Measurements from ENCODE around the gene OR13A1. TPM values are rescaled to one million over a fixed set of nuclear protein-coding genes. Genes with fewer than 3 reads are reported as not detected.
"Not testable (repeated sequence)": the region's sequence is repeated elsewhere in the genome, so short reads cannot be mapped to it uniquely, and the experiment has no call there.

The OR13A1 gene
- total and polyA plus RNA-seq, 8 donors, result 0.40 TPM; not detected in 7

GRCh38 chr10:45353186-45353585 lies 37.8 kb upstream of the OR13A1 start:
- Histone ChIP-seq H3K36me3 (no peaks in the 10 kb centered on the region), H3K4me3 (no peak overlapping the region), H3K9me3 (peaks cover 2 to 8% (median 3%) of the 10 kb centered on the region in 4 donors), H3K27ac (no peak overlapping the region), H3K27me3 (no peaks in the 10 kb centered on the region), H3K4me1 (no peaks in the 10 kb centered on the region)
- WGBS, 5 donors, result 77 to 83% (median 79%) methylated on average over 1 of the region's 1 CpG
- intact Hi-C loops (cut with DNase I; ENCODE audit: low total_unique reads), result no loop called here
- TF ChIP-seq POLR2AphosphoS5 (IDR thresholded peaks at IDR 0.05) (no peak), EP300 (IDR thresholded peaks at IDR 0.05) (no peak), CTCF (IDR thresholded peaks at IDR 0.05) (no peak), POLR2A (IDR thresholded peaks at IDR 0.05) (no peak)
- no peak for DNase-seq

- H3K27ac ChIP-seq; H3K4me3 ChIP-seq; intact Hi-C loops (cut with DNase I; ENCODE audit: low total_unique reads); H3K36me3 ChIP-seq; DNase-seq; H3K4me1 ChIP-seq; H3K27me3 ChIP-seq: not testable (repeated sequence)
- H3K9me3 ChIP-seq, result peaks cover 3 to 30% (median 18%) of the 10 kb centered on the region in 4 donors
- WGBS, 5 donors, result 86 to 96% (median 92%) methylated on average over 19 to 31 of the region's 31 CpGs
Observed at GRCh38 chr10:45348196-45348765, 32.9 kb upstream of the OR13A1 start.

- H3K27ac ChIP-seq; DNase-seq; H3K4me3 ChIP-seq; H3K27me3 ChIP-seq; H3K36me3 ChIP-seq; H3K4me1 ChIP-seq; intact Hi-C loops (cut with DNase I; ENCODE audit: low total_unique reads): not testable (repeated sequence)
- 90 to 97% (median 94%) methylated on average over 8 to 20 of the region's 20 CpGs for WGBS, 5 donors
- H3K9me3 ChIP-seq, result peaks cover 3 to 30% (median 18%) of the 10 kb centered on the region in 4 donors
Observed at GRCh38 chr10:45347464-45347863, 32.1 kb upstream of the OR13A1 start.

- DNase-seq; H3K27ac ChIP-seq; H3K36me3 ChIP-seq; H3K27me3 ChIP-seq; H3K4me1 ChIP-seq; intact Hi-C loops (cut with DNase I; ENCODE audit: low total_unique reads); H3K4me3 ChIP-seq: not testable (repeated sequence)
- WGBS, 5 donors, result 84 to 92% (median 90%) methylated on average over 13 to 23 of the region's 24 CpGs
- peaks cover 3 to 30% (median 19%) of the 10 kb centered on the region in 4 donors for H3K9me3 ChIP-seq
Observed at GRCh38 chr10:45346652-45347335, 31.4 kb upstream of the OR13A1 start.

- H3K4me1 ChIP-seq; H3K36me3 ChIP-seq; H3K27me3 ChIP-seq; H3K27ac ChIP-seq; H3K4me3 ChIP-seq; intact Hi-C loops (cut with DNase I; ENCODE audit: low total_unique reads); DNase-seq: not testable (repeated sequence)
- H3K9me3 ChIP-seq, result peaks cover 6 to 13% (median 7%) of the 10 kb centered on the region in 4 donors
- WGBS, 5 donors, result 71 to 87% (median 83%) methylated on average over 4 of the region's 4 CpGs
Observed at GRCh38 chr10:45340420-45340819, 25.0 kb upstream of the OR13A1 start.

- Histone ChIP-seq H3K36me3 (no peaks in the 10 kb centered on the region), H3K4me3 (no peak overlapping the region), H3K9me3 (peaks cover 6 to 13% (median 7%) of the 10 kb centered on the region in 4 donors), H3K4me1 (no peaks in the 10 kb centered on the region), H3K27ac (no peak overlapping the region), H3K27me3 (no peaks in the 10 kb centered on the region)
- DNase-seq, result no peak
- WGBS, 5 donors, result 83 to 100% (median 96%) methylated on average over 1 of the region's 1 CpG
- no peak for TF ChIP-seq EP300 (IDR thresholded peaks at IDR 0.05)
- no peak for TF ChIP-seq CTCF (IDR thresholded peaks at IDR 0.05)
- intact Hi-C loops (cut with DNase I; ENCODE audit: low total_unique reads), result no loop called here
Observed at GRCh38 chr10:45339894-45340293, 24.5 kb upstream of the OR13A1 start.

GRCh38 chr10:45331824-45332223 lies 16.4 kb upstream of the OR13A1 start:
- DNase-seq; H3K4me1 ChIP-seq; H3K27me3 ChIP-seq; H3K27ac ChIP-seq; intact Hi-C loops (cut with DNase I; ENCODE audit: low total_unique reads); H3K4me3 ChIP-seq; H3K36me3 ChIP-seq: not testable (repeated sequence)
- peaks cover 0 to 12% (median 8%) of the 10 kb centered on the region in 4 donors for H3K9me3 ChIP-seq
- 94 to 99% (median 96%) methylated on average over 3 of the region's 3 CpGs for WGBS, 5 donors

- H3K4me1 ChIP-seq; H3K4me3 ChIP-seq; H3K27ac ChIP-seq; H3K27me3 ChIP-seq; intact Hi-C loops (cut with DNase I; ENCODE audit: low total_unique reads); DNase-seq; H3K36me3 ChIP-seq: not testable (repeated sequence)
- WGBS, 5 donors, result 79 to 95% (median 89%) methylated on average over 1 of the region's 1 CpG
- H3K9me3 ChIP-seq, result peaks cover 0 to 21% (median 5%) of the 10 kb centered on the region in 4 donors
Observed at GRCh38 chr10:45326864-45327263, 11.5 kb upstream of the OR13A1 start.

Measured in stomach (tissue), 9 donors.